ENCODE results near the gene IGFLR1.

IGFLR1 gene

GRCh38 chr19:35782589-35782988 is 40.3 kb upstream of the IGFLR1 start:
- Histone ChIP-seq H3K27ac (no peak overlapping the region), H3K4me3 (no peak overlapping the region)
- DNase-seq (ENCODE audit: low spot score): no peak
- no peak for TF ChIP-seq CTCF (IDR thresholded peaks at IDR 0.05)

- Histone ChIP-seq H3K27ac (no peak overlapping the region), H3K4me3 (no peak overlapping the region)
- no peak for TF ChIP-seq CTCF (IDR thresholded peaks at IDR 0.05)
- no peak for DNase-seq (ENCODE audit: low spot score)
Measured at GRCh38 chr19:35781650-35782049, 39.4 kb upstream of the IGFLR1 start.

GRCh38 chr19:35780717-35781116 is 38.5 kb upstream of the IGFLR1 start:
- Histone ChIP-seq H3K27ac (no peak overlapping the region), H3K4me3 (no peak overlapping the region)
- DNase-seq (ENCODE audit: low spot score): no peak
- no peak for TF ChIP-seq CTCF (IDR thresholded peaks at IDR 0.05)

GRCh38 chr19:35780058-35780457 is 37.8 kb upstream of the IGFLR1 start:
- Histone ChIP-seq H3K27ac (no peak overlapping the region), H3K4me3 (no peak overlapping the region)
- no peak for TF ChIP-seq CTCF (IDR thresholded peaks at IDR 0.05)
- no peak for DNase-seq (ENCODE audit: low spot score)

GRCh38 chr19:35779033-35779432 is 36.8 kb upstream of the IGFLR1 start:
- Histone ChIP-seq H3K27ac (no peak overlapping the region), H3K4me3 (no peak overlapping the region)
- DNase-seq (ENCODE audit: low spot score): no peak
- no peak for TF ChIP-seq CTCF (IDR thresholded peaks at IDR 0.05)

- no peak overlapping the region for H3K4me3 ChIP-seq
- no peak overlapping the region for H3K27ac ChIP-seq
- DNase-seq (ENCODE audit: low spot score): no peak
- TF ChIP-seq CTCF (IDR thresholded peaks at IDR 0.05): no peak
Measured at GRCh38 chr19:35777961-35778360, 35.7 kb upstream of the IGFLR1 start.

GRCh38 chr19:35777086-35777841 is 35.0 kb upstream of the IGFLR1 start:
- DNase-seq (ENCODE audit: low spot score): no peak
- H3K27ac ChIP-seq: no peak overlapping the region
- TF ChIP-seq CTCF (IDR thresholded peaks at IDR 0.05): no peak
- no peak overlapping the region for H3K4me3 ChIP-seq
